KMS-11 (cell line): ENCODE measurements around the gene ADGRA3.

Experiments used
- H2AFZ ChIP-seq: fragments of 200-600 bp; sonication (generic); 2 replicates; pipeline ENCODE4 v1.6.1; 2016; ENCODE audit warnings: antibody characterized with exemption, mixed run types, low read depth
- H3K27ac ChIP-seq: fragments of 200-600 bp; sonication (generic); 2 replicates; pipeline ENCODE4 v1.6.1; 2016; ENCODE audit warnings: mild to moderate bottlenecking, mixed run types
- H3K27me3 ChIP-seq: fragments of 200-600 bp; sonication (generic); 2 replicates; pipeline ENCODE4 v1.6.1; 2017; ENCODE audit warnings: mild to moderate bottlenecking, low read depth, mixed run types, moderate library complexity; ENCODE audit not compliant: insufficient read depth
- H3K36me3 ChIP-seq: fragments of 200-600 bp; sonication (generic); 2 replicates; pipeline ENCODE4 v1.6.1; 2017; ENCODE audit warnings: mild to moderate bottlenecking, mixed run types; ENCODE audit not compliant: insufficient read depth
- H3K4me1 ChIP-seq: fragments of 200-600 bp; sonication (generic); 2 replicates; pipeline ENCODE4 v1.6.1; 2016; ENCODE audit warnings: mild to moderate bottlenecking, low read depth, mixed run types; ENCODE audit not compliant: poor library complexity, severe bottlenecking
- H3K4me2 ChIP-seq: fragments of 200-600 bp; sonication (generic); 2 replicates; pipeline ENCODE4 v1.7.0; 2016; ENCODE audit warnings: mild to moderate bottlenecking, mixed run types
- H3K4me3 ChIP-seq: fragments of 200-600 bp; sonication (generic); IDR thresholded peaks from 2 replicates; pipeline ENCODE4 v1.6.1; 2017; ENCODE audit warnings: low read depth, low read length, mixed read lengths; ENCODE audit not compliant: insufficient read depth
- H3K79me2 ChIP-seq: fragments of 200-600 bp; sonication (generic); 2 replicates; pipeline ENCODE4 v1.6.1; 2016; ENCODE audit warnings: low read depth, mixed run types; ENCODE audit not compliant: insufficient read depth
- H3K9ac ChIP-seq: fragments of 200-600 bp; sonication (generic); 2 replicates; pipeline ENCODE4 v1.6.1; 2016; ENCODE audit warnings: mild to moderate bottlenecking, mixed run types
- H4K20me1 ChIP-seq: fragments of 200-600 bp; sonication (generic); 2 replicates; pipeline ENCODE4 v1.6.1; 2016; ENCODE audit warnings: mild to moderate bottlenecking, mixed run types; ENCODE audit not compliant: insufficient read depth
- CTCF ChIP-seq: fragments of 200-600 bp; sonication (generic); conservative IDR thresholded peaks from 2 replicates; pipeline ENCODE4 v1.6.1; 2017; ENCODE audit warnings: low read depth, mild to moderate bottlenecking, antibody characterized with exemption, low read length, moderate library complexity, mixed read lengths

The ADGRA3 gene

GRCh38 chr4:22348410-22348809 lies 167.5 kb downstream of the ADGRA3 start:
- Histone ChIP-seq H4K20me1 (no peaks in the 10 kb centered on the region), H3K4me1 (no peaks in the 10 kb centered on the region), H2AFZ (no peak overlapping the region), H3K27me3 (no peaks in the 10 kb centered on the region), H3K27ac (no peak overlapping the region), H3K4me2 (no peak overlapping the region), H3K9ac (no peak overlapping the region), H3K36me3 (no peaks in the 10 kb centered on the region), H3K4me3 (no peak overlapping the region), H3K79me2 (no peaks in the 10 kb centered on the region)
- TF ChIP-seq CTCF: no peak

GRCh38 chr4:22345678-22346077 lies 170.2 kb downstream of the ADGRA3 start:
- Histone ChIP-seq H3K27me3 (no peaks in the 10 kb centered on the region), H4K20me1 (no peaks in the 10 kb centered on the region), H3K79me2 (no peaks in the 10 kb centered on the region), H3K36me3 (no peaks in the 10 kb centered on the region), H3K4me1 (no peaks in the 10 kb centered on the region), H3K27ac (no peak overlapping the region), H3K4me2 (no peak overlapping the region), H2AFZ (no peak overlapping the region), H3K4me3 (no peak overlapping the region), H3K9ac (no peak overlapping the region)
- no peak for TF ChIP-seq CTCF

- H4K20me1 ChIP-seq: no peaks in the 10 kb centered on the region
- TF ChIP-seq CTCF: no peak
- H3K27ac ChIP-seq: no peak overlapping the region
Observed at GRCh38 chr4:22345055-22345454, 170.8 kb downstream of the ADGRA3 start.

GRCh38 chr4:22343606-22344005 lies 172.3 kb downstream of the ADGRA3 start:
- H3K27ac ChIP-seq: no peak overlapping the region
- no peaks in the 10 kb centered on the region for H3K4me1 ChIP-seq
- no peak overlapping the region for H2AFZ ChIP-seq
- H3K4me2 ChIP-seq: no peak overlapping the region
- no peak overlapping the region for H3K9ac ChIP-seq
- H3K27me3 ChIP-seq: no peaks in the 10 kb centered on the region
- no peaks in the 10 kb centered on the region for H4K20me1 ChIP-seq
- H3K4me3 ChIP-seq: no peak overlapping the region
- no peaks in the 10 kb centered on the region for H3K36me3 ChIP-seq
- no peaks in the 10 kb centered on the region for H3K79me2 ChIP-seq
- TF ChIP-seq CTCF: no peak

More at GRCh38 chr4:22345055-22345454, 170.8 kb downstream of the ADGRA3 start:
- no peaks in the 10 kb centered on the region for H3K27me3 ChIP-seq
- no peak overlapping the region for H2AFZ ChIP-seq
- no peak overlapping the region for H3K9ac ChIP-seq
- H3K36me3 ChIP-seq: no peaks in the 10 kb centered on the region
- H3K4me1 ChIP-seq: no peaks in the 10 kb centered on the region
- H3K4me2 ChIP-seq: no peak overlapping the region
- no peak overlapping the region for H3K4me3 ChIP-seq
- H3K79me2 ChIP-seq: no peaks in the 10 kb centered on the region
